Measurements from ENCODE around the gene TTLL10. TPM values are rescaled to one million over a fixed set of nuclear protein-coding genes. Genes with fewer than 3 reads are reported as not detected.

TTLL10 gene
- polyA plus RNA-seq, 1 donor (not counting 4 experiments of a cell fraction or from before 2014, with no cell fraction given): not detected

DNA sequence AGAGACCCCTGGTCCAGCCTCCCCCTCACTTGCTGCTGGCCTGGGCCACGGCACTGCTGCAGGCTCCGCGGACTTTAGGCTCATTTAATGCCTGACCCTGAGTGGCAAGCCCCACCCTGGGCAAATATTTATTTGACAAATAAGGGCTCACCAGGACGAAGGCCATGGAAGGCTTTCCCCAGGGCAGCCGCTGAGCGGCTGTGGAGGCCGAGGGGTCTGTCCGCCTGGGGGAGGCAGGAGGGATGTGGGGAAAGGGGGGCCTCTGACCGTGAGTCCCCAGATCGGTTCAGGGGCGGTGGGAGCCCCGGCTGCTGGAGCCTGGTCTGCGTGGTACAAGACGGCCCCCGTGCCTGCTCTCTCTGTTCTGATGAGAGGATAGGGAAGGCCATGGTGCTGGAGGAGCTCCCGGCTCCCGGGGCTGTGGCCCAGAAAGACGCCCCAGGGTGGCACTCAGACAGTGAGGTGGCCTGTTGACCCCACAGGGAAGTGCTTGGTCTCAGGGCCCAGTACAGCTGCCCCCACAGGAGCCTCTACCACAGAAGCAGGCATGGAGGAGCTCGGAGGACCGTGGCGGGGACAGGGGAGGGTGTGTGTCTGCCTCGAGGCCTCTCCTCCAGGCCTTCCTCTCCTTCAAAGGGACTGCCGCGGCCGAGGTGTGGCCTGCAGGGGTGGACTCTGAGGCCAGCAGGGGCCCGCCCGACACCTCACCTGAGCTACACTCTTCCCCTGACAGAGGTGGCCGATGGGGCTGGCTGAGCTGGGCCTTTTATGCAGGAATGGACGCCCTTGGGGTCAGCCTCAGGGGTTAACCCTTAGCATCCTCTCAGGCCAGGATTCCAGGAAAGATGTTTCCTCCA is 48.7 kb upstream of the TTLL10 start:
- Histone ChIP-seq H3K4me3 (ENCODE audit: control insufficient read depth in 2 of 3, extremely low read depth in 1 of 3, insufficient read depth in 2 of 3, low read depth in 1 of 3, low read length in 3 of 3) (no peak overlapping the region), H2AFZ (ENCODE audit: control insufficient read depth, low read length) (no peak overlapping the region), H3K4me1 (ENCODE audit: control insufficient read depth, extremely low read depth, insufficient read depth, low read length) (peaks cover 3% of the 10 kb centered on the region), H3K9me1 (ENCODE audit: control insufficient read depth, extremely low read depth, insufficient read depth, low read length) (no peaks in the 10 kb centered on the region), H3K36me3 (ENCODE audit: control insufficient read depth in 2 of 2, extremely low read depth in 1 of 2, insufficient read depth in 2 of 2, low read length in 2 of 2) (no peaks in the 10 kb centered on the region), H3K4me2 (ENCODE audit: control insufficient read depth, extremely low read depth, insufficient read depth, low read depth, low read length) (no peak overlapping the region), H3K27ac (ENCODE audit: control insufficient read depth, insufficient read depth, low read length) (no peak overlapping the region), H3K9ac (ENCODE audit: control insufficient read depth, extremely low read depth, insufficient read depth, low read length) (no peak overlapping the region), H4K20me1 (ENCODE audit: control insufficient read depth, extremely low read depth, insufficient read depth, low read length) (no peaks in the 10 kb centered on the region), H3K79me2 (ENCODE audit: control insufficient read depth, insufficient read depth, low read length) (no peaks in the 10 kb centered on the region), H3K27me3 (ENCODE audit: control insufficient read depth, extremely low read depth, insufficient read depth, low read length) (no peaks in the 10 kb centered on the region), H3K9me3 (ENCODE audit: control insufficient read depth, low read depth, low read length) (no peaks in the 10 kb centered on the region)
- FAIRE-seq: no peak
- DNase-seq (ENCODE audit: low read depth, low spot score): no peak
- no peak for TF ChIP-seq EZH2 (IDR thresholded peaks at IDR 0.05; ENCODE audit: low read length)
- TF ChIP-seq, protein P1, sequence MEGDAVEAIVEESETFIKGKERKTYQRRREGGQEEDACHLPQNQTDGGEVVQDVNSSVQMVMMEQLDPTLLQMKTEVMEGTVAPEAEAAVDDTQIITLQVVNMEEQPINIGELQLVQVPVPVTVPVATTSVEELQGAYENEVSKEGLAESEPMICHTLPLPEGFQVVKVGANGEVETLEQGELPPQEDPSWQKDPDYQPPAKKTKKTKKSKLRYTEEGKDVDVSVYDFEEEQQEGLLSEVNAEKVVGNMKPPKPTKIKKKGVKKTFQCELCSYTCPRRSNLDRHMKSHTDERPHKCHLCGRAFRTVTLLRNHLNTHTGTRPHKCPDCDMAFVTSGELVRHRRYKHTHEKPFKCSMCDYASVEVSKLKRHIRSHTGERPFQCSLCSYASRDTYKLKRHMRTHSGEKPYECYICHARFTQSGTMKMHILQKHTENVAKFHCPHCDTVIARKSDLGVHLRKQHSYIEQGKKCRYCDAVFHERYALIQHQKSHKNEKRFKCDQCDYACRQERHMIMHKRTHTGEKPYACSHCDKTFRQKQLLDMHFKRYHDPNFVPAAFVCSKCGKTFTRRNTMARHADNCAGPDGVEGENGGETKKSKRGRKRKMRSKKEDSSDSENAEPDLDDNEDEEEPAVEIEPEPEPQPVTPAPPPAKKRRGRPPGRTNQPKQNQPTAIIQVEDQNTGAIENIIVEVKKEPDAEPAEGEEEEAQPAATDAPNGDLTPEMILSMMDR (optimal IDR thresholded peaks at IDR 0.05 in 1 of 3, IDR thresholded peaks at IDR 0.05 in 1 of 3, conservative IDR thresholded peaks at IDR 0.05 in 1 of 3; ENCODE audit: extremely low read depth in 1 of 3, insufficient read depth in 2 of 3, low read length in 3 of 3): no peak
- dilution Hi-C loops (cut with MboI; ENCODE audit: extremely low pct_ligation_motif_present, low sequenced_read_pairs): no loop called here

DNA sequence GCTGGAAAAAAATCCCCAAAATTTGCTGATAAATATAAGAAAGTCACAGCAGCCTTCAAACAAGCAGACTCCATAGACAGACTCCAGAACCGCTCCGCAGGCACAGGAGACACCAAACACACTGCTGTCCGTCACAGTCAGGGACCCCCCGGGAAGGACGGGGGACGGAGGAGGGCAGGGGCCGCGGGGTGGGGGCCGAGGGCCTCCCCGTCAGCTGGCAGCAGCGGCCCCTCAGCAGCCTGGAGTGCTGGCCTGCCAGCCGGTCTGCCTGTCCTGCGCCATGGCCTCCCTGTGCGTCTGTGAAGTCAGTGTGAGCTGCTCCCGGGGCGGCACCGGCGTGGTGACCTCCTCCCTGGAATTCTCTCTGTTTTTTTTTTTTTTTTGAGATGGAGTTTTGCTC is 47.7 kb upstream of the TTLL10 start:
- Histone ChIP-seq H3K27me3 (ENCODE audit: control insufficient read depth, extremely low read depth, insufficient read depth, low read length) (peaks cover 4% of the 10 kb centered on the region), H3K4me2 (ENCODE audit: control insufficient read depth, extremely low read depth, insufficient read depth, low read depth, low read length) (no peak overlapping the region), H3K79me2 (ENCODE audit: control insufficient read depth, insufficient read depth, low read length) (no peaks in the 10 kb centered on the region), H3K4me3 (ENCODE audit: control insufficient read depth in 2 of 3, extremely low read depth in 1 of 3, insufficient read depth in 2 of 3, low read depth in 1 of 3, low read length in 3 of 3) (no peak overlapping the region), H3K9me3 (ENCODE audit: control insufficient read depth, low read depth, low read length) (no peaks in the 10 kb centered on the region), H3K4me1 (ENCODE audit: control insufficient read depth, extremely low read depth, insufficient read depth, low read length) (peaks cover 3% of the 10 kb centered on the region), H3K36me3 (ENCODE audit: control insufficient read depth in 2 of 2, extremely low read depth in 1 of 2, insufficient read depth in 2 of 2, low read length in 2 of 2) (no peaks in the 10 kb centered on the region), H3K9ac (ENCODE audit: control insufficient read depth, extremely low read depth, insufficient read depth, low read length) (no peak overlapping the region), H3K9me1 (ENCODE audit: control insufficient read depth, extremely low read depth, insufficient read depth, low read length) (no peaks in the 10 kb centered on the region), H3K27ac (ENCODE audit: control insufficient read depth, insufficient read depth, low read length) (no peak overlapping the region), H4K20me1 (ENCODE audit: control insufficient read depth, extremely low read depth, insufficient read depth, low read length) (no peaks in the 10 kb centered on the region), H2AFZ (ENCODE audit: control insufficient read depth, low read length) (no peak overlapping the region)
- no peak for TF ChIP-seq EZH2 (IDR thresholded peaks at IDR 0.05; ENCODE audit: low read length)
- TF ChIP-seq, protein P1 (optimal IDR thresholded peaks at IDR 0.05 in 1 of 3, IDR thresholded peaks at IDR 0.05 in 1 of 3, conservative IDR thresholded peaks at IDR 0.05 in 1 of 3; ENCODE audit: extremely low read depth in 1 of 3, insufficient read depth in 2 of 3, low read length in 3 of 3): no peak
- no peak for FAIRE-seq
- no peak for DNase-seq (ENCODE audit: low read depth, low spot score)
- dilution Hi-C loops (cut with MboI; ENCODE audit: extremely low pct_ligation_motif_present, low sequenced_read_pairs): no loop called here

Measured in keratinocyte (primary cell).